MM.1S (cell line): ENCODE results near the gene STARD10.

Experiments
- DNase-seq: peaks from one replicate; pipeline ENCODE4 v3.0.0-alpha.2; 2015
- H2AFZ ChIP-seq: fragments of 300-600 bp; sonication (generic); 2 replicates; pipeline ENCODE4 v1.6.0; 2016; ENCODE audit warnings: antibody characterized with exemption, low read length
- H3F3A ChIP-seq: fragments of 300-600 bp; sonication (generic); 2 replicates; pipeline ENCODE4 v1.6.1; 2016; ENCODE audit warnings: mild to moderate bottlenecking, antibody characterized with exemption, low read length, moderate library complexity, mixed read lengths; ENCODE audit not compliant: insufficient read depth
- H3K27ac ChIP-seq: fragments of 300-600 bp; sonication (generic); 2 replicates; pipeline ENCODE4 v1.5.1; 2016; ENCODE audit warnings: mild to moderate bottlenecking, low read length
- H3K27me3 ChIP-seq: fragments of 300-600 bp; sonication (generic); replicated peaks from 2 replicates; pipeline ENCODE4 v1.6.0; 2016; ENCODE audit warnings: low read length; ENCODE audit not compliant: insufficient read depth
- H3K36me3 ChIP-seq: fragments of 300-600 bp; sonication (generic); replicated peaks from 2 replicates; pipeline ENCODE4 v1.6.1; 2016; ENCODE audit warnings: mild to moderate bottlenecking, low read length, mixed read lengths; ENCODE audit not compliant: insufficient read depth
- H3K4me1 ChIP-seq: fragments of 300-600 bp; sonication (generic); 2 replicates; pipeline ENCODE4 v1.6.1; 2016; ENCODE audit warnings: low read length, mixed read lengths
- H3K4me2 ChIP-seq: fragments of 300-600 bp; sonication (generic); 2 replicates; pipeline ENCODE4 v1.6.0; 2016; ENCODE audit warnings: low read depth, low read length
- H3K4me3 ChIP-seq: fragments of 300-600 bp; sonication (generic); 2 replicates; pipeline ENCODE4 v1.5.1; 2016; ENCODE audit warnings: low read length, mixed read lengths
- H3K79me2 ChIP-seq: fragments of 300-600 bp; sonication (generic); 2 replicates; pipeline ENCODE4 v1.6.1; 2016; ENCODE audit warnings: mixed run types, low read length, mixed read lengths
- H3K9ac ChIP-seq: fragments of 300-600 bp; sonication (generic); 2 replicates; pipeline ENCODE4 v1.6.1; 2016; ENCODE audit warnings: low read length, mixed read lengths
- H3K9me2 ChIP-seq: fragments of 300-600 bp; sonication (generic); replicated peaks from 2 replicates; pipeline ENCODE4 v1.6.1; 2016; ENCODE audit warnings: mild to moderate bottlenecking, low read length, mixed read lengths; ENCODE audit not compliant: insufficient read depth
- H3K9me3 ChIP-seq: fragments of 300-600 bp; sonication (generic); replicated peaks from 2 replicates; pipeline ENCODE4 v1.6.1; 2016; ENCODE audit warnings: mild to moderate bottlenecking, low read length, mixed read lengths; ENCODE audit not compliant: insufficient read depth
- H4K20me1 ChIP-seq: fragments of 300-600 bp; sonication (generic); 2 replicates; pipeline ENCODE4 v1.6.1; 2016; ENCODE audit warnings: mild to moderate bottlenecking, low read length, moderate library complexity, mixed read lengths; ENCODE audit not compliant: insufficient read depth
- CTCF ChIP-seq: fragments of 300-600 bp; sonication (generic); IDR thresholded peaks from 2 replicates; pipeline ENCODE4 v1.5.1; 2016; ENCODE audit warnings: antibody characterized with exemption, low read length, mixed read lengths
- EZH2 ChIP-seq: fragments of 300-600 bp; sonication (generic); optimal IDR thresholded peaks from 2 replicates; pipeline ENCODE3; 2017; ENCODE audit warnings: low read depth, mild to moderate bottlenecking, antibody characterized with exemption, low read length, mixed read lengths
- EZH2phosphoT487 ChIP-seq: fragments of 300-600 bp; sonication (generic); IDR thresholded peaks from 2 replicates; pipeline ENCODE4 v1.6.1; 2018; ENCODE audit warnings: antibody characterized with exemption, low read length

Gene STARD10

GRCh38 chr11:72740562-72741428 lies 53.1 kb downstream of the STARD10 start:
- Histone ChIP-seq H3K9me2 (no peaks in the 10 kb centered on the region), H3K4me2 (no peak overlapping the region), H2AFZ (no peak overlapping the region), H4K20me1 (no peaks in the 10 kb centered on the region), H3K27me3 (no peaks in the 10 kb centered on the region), H3K4me1 (no peaks in the 10 kb centered on the region), H3K79me2 (no peaks in the 10 kb centered on the region), H3K4me3 (no peak overlapping the region), H3K9ac (no peak overlapping the region), H3K36me3 (no peaks in the 10 kb centered on the region), H3K27ac (no peak overlapping the region), H3F3A (no peaks in the 10 kb centered on the region), H3K9me3 (no peaks in the 10 kb centered on the region)
- no peak for DNase-seq
- TF ChIP-seq EZH2 (no peak), EZH2phosphoT487 (no peak), CTCF (no peak)

- no peak overlapping the region for H3K27ac ChIP-seq
- H3K79me2 ChIP-seq, result no peaks in the 10 kb centered on the region
- no peaks in the 10 kb centered on the region for H4K20me1 ChIP-seq
- H2AFZ ChIP-seq, result no peak overlapping the region
- DNase-seq, result no peak
- no peaks in the 10 kb centered on the region for H3K36me3 ChIP-seq
- no peaks in the 10 kb centered on the region for H3K27me3 ChIP-seq
- H3K4me3 ChIP-seq, result no peak overlapping the region
- no peak overlapping the region for H3K4me2 ChIP-seq
- no peaks in the 10 kb centered on the region for H3K4me1 ChIP-seq
- H3K9me2 ChIP-seq, result no peaks in the 10 kb centered on the region
- no peaks in the 10 kb centered on the region for H3K9me3 ChIP-seq
- no peaks in the 10 kb centered on the region for H3F3A ChIP-seq
- no peak overlapping the region for H3K9ac ChIP-seq
- TF ChIP-seq CTCF, result no peak
- no peak for TF ChIP-seq EZH2phosphoT487
- TF ChIP-seq EZH2, result no peak
Measured at GRCh38 chr11:72740060-72740424, 53.8 kb downstream of the STARD10 start.

- no peaks in the 10 kb centered on the region for H3F3A ChIP-seq
- H3K4me2 ChIP-seq, result no peak overlapping the region
Measured at GRCh38 chr11:72739240-72740059, 54.4 kb downstream of the STARD10 start.

More at GRCh38 chr11:72739240-72740059, 54.4 kb downstream of the STARD10 start:
- Histone ChIP-seq H4K20me1 (no peaks in the 10 kb centered on the region), H3K4me3 (no peak overlapping the region), H3K9me3 (no peaks in the 10 kb centered on the region), H3K9me2 (no peaks in the 10 kb centered on the region), H3K79me2 (no peaks in the 10 kb centered on the region), H3K27ac (no peak overlapping the region), H3K9ac (no peak overlapping the region), H3K27me3 (no peaks in the 10 kb centered on the region), H3K4me1 (no peaks in the 10 kb centered on the region), H3K36me3 (no peaks in the 10 kb centered on the region), H2AFZ (no peak overlapping the region)
- TF ChIP-seq EZH2 (no peak), EZH2phosphoT487 (no peak), CTCF (no peak)
- DNase-seq, result no peak
